Stimulated activated CD4-positive, alpha-beta T cell treated with anti-CD3 and anti-CD28 coated beads, Interleukin-2, amount 100 ng/mL, for 4 hours (primary cell): Measurements from ENCODE around the gene APBA2.
A peak's percentile ranks its signal among the peaks of the same experiment; 100 is the strongest.
"Not testable (repeated sequence)": the region's sequence is repeated elsewhere in the genome, so short reads cannot be mapped to it uniquely, and the experiment has no call there.

ENCODE experiments used
- DNase-seq: peaks from one replicate; pipeline ENCODE4 v3.0.0-alpha.2; 2020; ENCODE audit warnings: low read depth

Gene APBA2

DNA sequence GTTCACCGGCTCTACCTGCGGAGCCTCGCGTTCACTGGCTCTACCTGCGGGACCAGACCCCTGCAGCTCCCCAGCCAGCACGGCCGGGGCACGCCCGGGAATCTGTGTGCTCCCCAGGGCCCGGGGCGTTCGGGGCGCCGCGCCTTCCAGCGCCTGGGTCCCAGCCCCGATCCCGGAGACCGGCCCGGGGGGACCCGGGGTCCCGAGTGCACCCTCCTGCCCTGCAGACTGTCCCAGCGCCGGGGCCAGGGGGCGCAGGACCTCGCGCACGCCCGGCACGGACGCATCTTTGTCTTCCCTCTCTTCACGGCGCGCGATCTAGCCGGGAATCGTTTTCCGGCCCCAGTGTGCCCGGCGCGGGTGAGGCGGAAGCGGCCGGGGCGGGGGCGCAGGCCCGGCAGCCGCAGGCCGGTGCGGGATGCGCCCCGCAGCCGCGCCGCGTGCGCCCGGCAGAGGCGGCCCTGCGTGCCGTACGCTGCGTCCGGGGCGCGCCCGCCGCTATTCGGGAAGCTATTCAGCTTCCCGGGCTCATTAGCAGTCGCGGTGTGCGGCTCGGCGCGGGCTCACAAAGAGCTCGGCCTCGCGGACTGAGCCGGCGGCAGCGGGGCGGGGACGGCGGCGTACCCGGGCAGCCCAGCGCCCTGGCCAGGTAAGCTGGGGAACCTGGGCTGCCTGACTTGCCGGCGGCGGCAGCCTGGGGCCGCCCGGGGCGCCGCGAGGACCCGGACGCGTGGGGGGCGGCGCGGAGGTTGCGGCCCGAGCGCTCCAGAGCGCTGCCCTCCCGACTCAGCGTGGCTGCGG, at the start of gene APBA2:
TSS of gene APBA2 (plus strand) at position 345 of the 801 bp plus-strand sequence. CDS start 167,911 bp downstream, outside the sequence.
- DNase-seq, result peak; percentile 26

DNA sequence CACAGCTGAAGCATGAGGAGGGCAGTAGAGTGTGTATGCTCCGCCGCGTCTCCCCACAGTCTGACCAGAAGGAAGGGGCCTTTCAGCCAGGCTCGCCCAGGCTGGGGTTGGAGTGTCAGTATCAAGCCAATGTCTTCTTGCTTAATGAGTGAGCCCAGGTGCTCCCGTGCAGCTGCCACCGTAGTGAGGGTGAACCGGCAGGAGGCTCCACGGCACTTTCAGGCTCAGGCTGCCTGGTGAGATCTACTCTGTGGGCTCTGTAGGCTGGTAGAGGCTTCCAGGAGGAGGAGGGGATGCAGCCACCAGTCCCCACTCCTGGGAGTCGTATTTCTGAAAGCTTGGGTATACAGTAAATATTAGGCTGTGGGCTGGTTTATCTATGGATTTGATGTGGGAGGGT, 45.5 kb upstream of the APBA2 start:
- not testable (repeated sequence) for DNase-seq

DNA sequence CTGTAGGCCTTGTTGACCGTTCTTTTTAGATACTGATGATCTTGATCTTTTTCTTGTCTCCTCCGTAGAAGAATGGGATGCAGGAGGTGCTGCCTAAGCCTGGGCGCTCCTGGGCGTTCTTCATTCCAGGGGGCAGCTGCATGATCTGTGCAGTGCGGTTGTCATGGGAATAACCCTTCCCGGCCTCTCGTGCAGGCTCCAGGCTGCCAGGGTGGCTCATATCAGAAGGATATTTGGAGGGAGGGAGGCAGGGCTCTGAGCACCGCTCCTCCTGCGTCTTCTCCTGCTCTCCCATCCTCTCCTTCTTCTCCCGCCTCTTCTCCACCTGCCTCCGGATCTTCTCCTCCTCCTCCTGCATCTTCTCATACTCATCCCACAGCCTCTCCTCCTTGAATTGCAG, 43.6 kb upstream of the APBA2 start:
- DNase-seq, result not testable (repeated sequence)

- DNase-seq, result not testable (repeated sequence)
Observed at GRCh38 chr15:28843520-28843919, 42.3 kb upstream of the APBA2 start.

GRCh38 chr15:28844147-28844546, 41.6 kb upstream of the APBA2 start:
- DNase-seq, result not testable (repeated sequence)

DNA sequence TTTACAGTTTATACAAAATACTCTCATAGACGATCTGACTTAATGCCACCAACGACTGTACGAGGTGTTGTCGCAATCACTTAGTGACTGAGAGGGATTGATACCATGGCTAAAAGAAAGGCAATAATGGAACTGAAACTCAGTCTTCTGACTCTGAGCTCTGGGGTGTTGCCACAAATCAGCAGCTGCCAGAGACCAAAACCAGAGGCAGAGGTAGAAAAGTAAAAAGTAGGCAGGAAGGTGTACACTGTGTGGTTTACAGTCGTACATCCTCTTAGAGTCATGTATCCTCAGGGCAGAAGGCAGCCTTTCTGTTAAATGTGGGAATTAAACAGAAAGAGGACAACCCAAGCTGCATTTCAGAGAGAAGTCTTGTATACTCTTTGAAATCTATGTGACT, 38.5 kb upstream of the APBA2 start:
- DNase-seq, result not testable (repeated sequence)

DNA sequence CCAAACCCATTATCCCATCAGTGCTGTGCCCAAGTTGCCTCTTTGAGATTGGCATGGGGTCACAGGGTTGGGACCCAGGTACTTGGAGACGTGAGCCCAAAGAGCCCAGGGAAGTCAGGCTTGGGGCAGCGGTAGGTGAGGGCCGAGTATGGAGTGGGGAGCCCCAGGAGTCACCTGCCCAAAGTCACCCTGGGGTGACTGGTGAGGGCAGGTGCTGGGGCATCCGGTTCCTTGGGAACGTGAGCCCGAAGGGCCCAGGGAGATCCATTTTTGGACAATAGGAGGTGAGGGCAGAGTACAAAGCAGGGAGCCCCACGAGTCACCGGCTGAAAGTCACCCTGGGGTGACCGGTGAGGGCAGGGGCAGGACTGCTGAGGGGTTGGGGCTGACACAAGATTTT, 37.8 kb upstream of the APBA2 start:
- not testable (repeated sequence) for DNase-seq

GRCh38 chr15:28848521-28848920, 37.3 kb upstream of the APBA2 start, which contains the start of gene GOLGA6L7:
TSS of gene GOLGA6L7 (minus strand) at chr15:28848644. CDS start at chr15:28848549, 95 bp downstream.
- DNase-seq, result not testable (repeated sequence)

DNA sequence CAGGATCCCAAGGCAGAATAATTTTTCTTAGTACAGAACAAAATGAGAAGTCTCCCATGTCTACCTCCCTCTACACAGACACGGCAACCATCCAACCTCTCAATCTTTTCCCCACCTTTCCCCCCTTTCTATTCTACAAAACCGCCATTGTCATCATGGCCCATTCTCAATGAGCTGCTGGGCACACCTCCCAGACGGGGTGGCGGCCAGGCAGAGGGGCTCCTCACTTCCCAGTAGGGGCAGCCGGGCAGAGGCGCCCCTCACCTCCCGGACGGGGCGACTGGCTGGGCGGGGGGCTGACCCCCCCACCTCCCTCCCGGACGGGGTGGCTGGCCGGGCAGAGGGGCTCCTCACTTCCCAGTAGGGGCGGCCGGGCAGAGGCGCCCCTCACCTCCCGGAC, 36.5 kb upstream of the APBA2 start:
- not testable (repeated sequence) for DNase-seq

DNA sequence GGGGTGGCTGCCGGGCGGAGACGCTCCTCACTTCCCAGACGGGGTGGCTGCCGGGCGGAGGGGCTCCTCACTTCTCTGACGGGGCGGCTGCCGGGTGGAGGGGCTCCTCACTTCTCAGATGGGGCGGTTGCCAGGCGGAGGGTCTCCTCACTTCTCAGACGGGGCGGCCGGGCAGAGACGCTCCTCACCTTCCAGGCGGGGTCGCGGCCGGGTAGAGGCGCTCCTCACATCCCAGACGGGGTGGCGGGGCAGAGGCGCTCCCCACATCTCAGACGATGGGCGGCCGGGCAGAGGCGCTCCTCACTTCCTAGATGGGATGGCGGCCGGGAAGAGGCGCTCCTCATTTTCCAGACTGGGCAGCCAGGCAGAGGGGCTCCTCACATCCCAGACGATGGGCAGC, 36.0 kb upstream of the APBA2 start:
- DNase-seq, result not testable (repeated sequence)

DNA sequence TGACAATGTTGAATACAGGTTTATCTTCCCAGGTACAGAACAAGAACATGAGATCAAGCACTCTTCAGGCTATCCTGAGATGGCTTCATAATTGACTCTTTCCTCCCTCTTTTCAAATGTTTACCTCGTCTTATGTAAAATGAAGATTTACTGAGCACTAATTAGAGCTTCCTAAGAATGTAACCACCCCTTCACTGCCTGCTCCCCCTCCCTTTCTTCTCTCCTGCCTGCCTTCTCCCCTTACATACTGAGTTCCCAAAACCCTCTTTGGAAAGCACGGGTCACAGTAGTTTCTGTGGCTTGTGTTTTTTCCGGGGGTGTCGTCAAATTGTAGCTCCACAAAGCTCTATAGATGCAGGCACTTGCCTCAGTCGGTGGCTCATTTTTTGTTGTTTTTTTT, 32.1 kb upstream of the APBA2 start:
- DNase-seq, result not testable (repeated sequence)

DNA sequence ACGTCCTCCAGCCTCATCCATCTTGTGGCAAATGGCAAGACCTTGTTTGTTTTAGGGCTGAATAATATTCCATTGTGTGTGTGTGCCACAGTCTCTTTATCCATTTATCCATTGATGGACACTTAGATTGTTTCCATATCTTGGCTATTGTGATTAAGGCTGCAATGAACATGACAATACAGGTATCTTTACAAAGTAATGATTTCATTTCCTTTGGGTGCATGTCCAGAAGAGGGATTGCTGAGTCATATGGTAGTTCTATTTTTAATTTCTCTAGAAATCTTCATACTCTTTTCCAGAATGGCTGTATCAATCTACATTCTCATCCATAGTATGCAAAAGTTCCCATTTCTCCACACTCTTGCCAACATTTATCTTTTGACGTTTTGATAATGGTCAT, 31.2 kb upstream of the APBA2 start:
- DNase-seq, result not testable (repeated sequence)

DNA sequence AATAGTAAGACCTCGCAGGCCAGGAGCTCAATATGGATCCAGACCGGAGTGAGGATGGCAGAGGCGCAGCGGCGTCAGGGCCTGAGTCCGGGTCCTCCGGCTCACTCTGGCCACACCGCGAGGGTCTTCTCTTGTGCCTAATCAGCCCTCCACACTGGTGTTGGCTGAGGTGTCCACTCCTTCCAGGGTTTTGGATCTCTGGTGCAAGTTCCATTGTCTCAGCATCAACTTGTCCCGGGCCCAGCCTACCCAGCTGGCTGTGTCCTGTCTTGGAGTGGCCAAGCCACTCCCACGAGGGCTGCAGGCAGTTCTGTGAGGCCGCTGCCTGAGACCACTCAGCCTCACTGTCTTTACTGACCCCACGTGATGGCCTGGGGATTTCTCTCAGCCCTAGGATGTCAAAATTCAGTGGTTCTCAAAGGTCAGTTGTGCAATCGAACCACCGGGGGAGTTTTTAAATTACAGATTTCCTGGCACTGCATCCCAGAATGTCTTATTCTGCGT, 24.7 kb upstream of the APBA2 start:
- no peak for DNase-seq

- not testable (repeated sequence) for DNase-seq
Observed at GRCh38 chr15:28861589-28862293, 24.0 kb upstream of the APBA2 start.

DNA sequence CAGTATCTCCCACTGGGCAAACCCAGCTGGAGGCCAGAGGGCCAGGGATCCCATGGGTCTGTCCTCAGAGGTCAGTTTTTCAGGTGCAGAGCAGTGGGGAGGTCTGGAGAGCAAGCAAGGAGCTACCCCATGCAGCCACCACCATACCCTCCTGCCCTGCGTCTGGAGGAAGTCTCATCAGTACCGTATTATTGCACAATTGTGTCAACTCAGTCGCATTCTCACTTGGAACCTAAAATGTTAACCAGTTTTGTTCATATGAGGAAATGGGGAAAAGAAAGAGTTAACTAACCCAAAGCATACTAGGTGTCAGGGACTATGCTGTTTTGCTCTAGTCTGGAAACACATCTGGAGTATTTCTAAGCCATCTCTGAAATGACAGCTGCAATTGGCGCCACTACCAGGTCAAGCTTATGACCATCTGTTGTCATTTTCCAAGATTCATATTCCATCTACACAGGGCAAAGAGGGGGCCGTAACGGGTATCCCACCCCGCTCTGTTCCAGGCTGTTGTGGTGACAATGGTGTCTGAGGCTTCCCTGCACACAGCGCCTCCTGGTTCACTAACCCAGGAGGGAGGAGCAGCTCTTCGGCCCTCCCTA, 16.9 kb upstream of the APBA2 start:
- DNase-seq, result no peak

GRCh38 chr15:28871168-28871567, 14.6 kb upstream of the APBA2 start:
- DNase-seq, result no peak

DNA sequence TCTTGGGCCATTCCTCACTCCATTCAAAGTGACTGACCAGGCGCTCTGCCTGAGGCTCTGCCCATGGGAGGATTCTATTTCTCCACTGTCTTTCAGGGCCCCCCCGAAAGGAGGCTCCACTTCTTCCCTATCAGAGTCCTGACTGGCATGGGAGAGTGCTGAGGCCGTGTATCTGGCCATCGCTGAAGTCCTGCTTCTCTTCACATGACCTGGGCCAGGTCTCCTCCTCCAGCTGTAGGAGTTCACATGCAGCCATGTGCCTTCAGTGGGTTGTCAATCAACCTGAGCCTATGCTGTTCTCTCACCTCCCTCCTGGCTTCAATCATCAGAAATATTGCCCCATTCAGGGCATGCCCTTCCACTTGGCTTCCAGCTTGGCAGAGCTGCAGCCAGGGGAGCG, 12.8 kb upstream of the APBA2 start:
- no peak for DNase-seq

DNA sequence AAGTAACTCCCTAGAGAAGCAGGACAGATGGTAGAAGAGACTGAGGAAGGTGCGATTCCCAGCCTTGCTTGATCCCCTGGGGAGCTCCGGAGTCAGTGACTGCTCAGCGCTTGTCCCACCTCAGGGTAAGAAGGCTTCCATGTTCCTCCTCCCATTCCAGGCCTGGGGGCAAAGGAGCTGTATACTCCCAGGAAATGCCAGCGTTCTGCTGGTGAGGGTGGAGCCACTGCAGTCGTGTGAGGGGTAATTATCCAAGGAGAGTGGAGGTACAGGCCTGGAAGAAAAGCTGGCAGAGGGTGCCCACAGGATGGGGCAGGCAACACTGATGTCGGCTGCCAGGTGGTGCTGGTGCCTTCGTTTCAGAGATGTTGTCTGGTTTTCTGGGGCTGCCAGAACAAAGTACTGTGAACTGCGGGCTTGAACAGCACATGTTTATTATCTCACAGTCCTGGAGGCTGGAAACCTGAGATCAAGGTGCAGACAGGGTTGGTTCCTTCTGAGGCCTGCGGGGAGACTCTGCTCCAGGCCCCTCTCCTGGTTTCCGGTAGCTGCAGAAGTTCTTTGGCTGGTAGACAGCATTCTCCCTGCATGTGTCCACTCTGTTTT, 12.1 kb upstream of the APBA2 start:
- DNase-seq, result no peak

- DNase-seq, result no peak
Observed at GRCh38 chr15:28875461-28876000, 10.2 kb upstream of the APBA2 start.

DNA sequence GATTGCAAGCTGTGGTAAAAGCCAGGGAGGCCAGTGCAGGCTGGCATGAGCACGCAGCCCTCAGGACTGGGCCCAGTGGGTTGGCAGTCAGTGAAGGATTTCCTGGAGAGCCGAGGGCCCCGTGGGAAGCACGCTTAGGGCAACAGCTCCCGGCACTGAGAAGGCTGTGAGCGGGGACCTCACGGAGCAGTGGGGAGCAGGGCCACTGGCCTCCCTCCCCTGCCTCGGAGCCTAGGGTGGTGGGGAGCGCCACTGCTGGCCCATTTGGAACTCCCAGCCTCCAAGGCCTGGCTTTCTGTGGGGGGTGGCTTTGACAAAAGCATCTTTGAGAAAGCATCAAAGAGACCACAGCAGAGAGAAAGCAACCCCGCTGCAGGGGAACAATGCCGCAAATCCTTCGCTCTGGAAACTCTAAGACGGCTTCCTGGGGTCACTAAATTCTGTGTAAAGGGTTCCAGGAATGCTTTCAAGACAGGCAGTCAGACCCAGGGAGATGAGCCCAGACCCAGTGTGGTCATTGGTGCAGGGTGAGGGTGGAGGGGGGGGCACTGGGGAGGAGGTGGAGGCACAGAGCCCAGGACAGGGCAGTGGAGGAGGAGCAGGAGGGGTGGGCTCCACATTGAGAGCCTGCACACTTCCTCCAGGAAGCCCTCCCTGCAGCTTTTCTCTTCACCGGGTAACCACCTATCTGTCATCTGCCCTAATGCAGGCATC, 9.5 kb upstream of the APBA2 start:
- DNase-seq, result no peak

DNA sequence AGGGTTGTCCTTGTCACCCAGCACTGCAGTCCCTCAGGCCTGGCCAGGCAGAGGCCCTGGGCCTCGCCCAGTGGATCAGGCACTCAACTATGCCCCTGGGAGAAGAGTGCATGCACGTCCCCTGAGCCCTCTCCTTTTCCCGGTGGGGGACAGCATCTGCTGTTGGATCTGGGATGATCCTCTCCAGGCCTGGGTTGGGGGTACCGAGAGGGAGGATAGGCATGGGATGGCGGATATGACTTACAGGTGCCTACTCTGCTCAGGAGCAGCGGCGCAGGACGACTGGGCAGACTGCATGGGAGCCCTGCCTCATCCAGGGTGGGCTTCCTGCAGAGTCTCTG, 9.0 kb upstream of the APBA2 start:
- no peak for DNase-seq
